Measurements from ENCODE around the gene BTN2A1. TPM values are rescaled to one million over a fixed set of nuclear protein-coding genes. Genes with fewer than 3 reads are reported as not detected.
"Not testable (repeated sequence)": the region's sequence is repeated elsewhere in the genome, so short reads cannot be mapped to it uniquely, and the experiment has no call there.

The BTN2A1 gene
- total RNA-seq, 4 donors from 2014 or later, result 15.3 to 35.8 (median 20.7) TPM

GRCh38 chr6:26459023-26459810, 1.5 kb downstream of the BTN2A1 start:
- peak overlapping the region in 2 of 4 donors; percentile 79 to 98 for H3K4me3 ChIP-seq
- H3K27me3 ChIP-seq, result no peaks in the 10 kb centered on the region
- WGBS, 2 donors (ENCODE audit: low coverage in 1 of 2), result 82 to 84% methylated on average over 8 to 16 of the region's 16 CpGs
- intact Hi-C loops (cut with DNase I; ENCODE audit: low total_unique reads) (no loop called here), in situ Hi-C loops (cut with MboI; ENCODE audit: low pct_ligation_motif_present in 1 of 4, low pct_unique_long_range_greater_than_20kb in 1 of 4, low sequenced_read_pairs in 3 of 4) (loop anchor here in 1 of 4 donors (25.0 kb wide), 1 partner anchor 97 kb away; the partner anchor contains the start of gene BTN3A2)
- H3K27ac ChIP-seq, result peak overlapping the region in 2 of 4 donors; percentile 98
- peaks cover 28 to 48% (median 34%) of the 10 kb centered on the region in 4 donors for H3K4me1 ChIP-seq
- no peak for TF ChIP-seq POLR2A (IDR thresholded peaks at IDR 0.05)
- no peak for TF ChIP-seq EP300 (IDR thresholded peaks at IDR 0.05; ENCODE audit: low read depth)
- TF ChIP-seq POLR2AphosphoS5 (IDR thresholded peaks at IDR 0.05), result no peak
- TF ChIP-seq CTCF (IDR thresholded peaks at IDR 0.05), result no peak
- no peak for DNase-seq
- H3K9me3 ChIP-seq, result no peaks in the 10 kb centered on the region
- peaks cover 0 to 24% (median 12%) of the 10 kb centered on the region in 4 donors for H3K36me3 ChIP-seq

- intact Hi-C loops (cut with DNase I; ENCODE audit: low total_unique reads); H3K27me3 ChIP-seq; H3K9me3 ChIP-seq; H3K27ac ChIP-seq; DNase-seq: not testable (repeated sequence)
- 75 to 90% methylated on average over 5 of the region's 5 CpGs for WGBS, 2 donors (ENCODE audit: low coverage in 1 of 2)
- Histone ChIP-seq H3K36me3 (peaks cover 0 to 45% (median 22%) of the 10 kb centered on the region in 4 donors), H3K4me3 (peak overlapping the region in 1 of 4 donors; percentile 15), H3K4me1 (peaks cover 28 to 48% (median 34%) of the 10 kb centered on the region in 4 donors)
- in situ Hi-C loops (cut with MboI; ENCODE audit: low pct_ligation_motif_present in 1 of 4, low pct_unique_long_range_greater_than_20kb in 1 of 4, low sequenced_read_pairs in 3 of 4), result loop anchor here in 1 of 4 donors (25.0 kb wide), 1 partner anchor 99 kb away; the partner anchor contains the start of gene BTN3A2
These were observed 3.6 kb downstream of the BTN2A1 start for GRCh38 chr6:26461353-26461752.

GRCh38 chr6:26464014-26464413, 6.3 kb downstream of the BTN2A1 start:
- Histone ChIP-seq H3K27me3 (no peaks in the 10 kb centered on the region), H3K9me3 (no peaks in the 10 kb centered on the region), H3K27ac (no peak overlapping the region), H3K4me1 (peaks cover 21 to 36% (median 25%) of the 10 kb centered on the region in 4 donors), H3K36me3 (peaks cover 0 to 70% (median 34%) of the 10 kb centered on the region in 4 donors), H3K4me3 (no peak overlapping the region)
- no peak for DNase-seq
- intact Hi-C loops (cut with DNase I; ENCODE audit: low total_unique reads) (no loop called here), in situ Hi-C loops (cut with MboI; ENCODE audit: low pct_ligation_motif_present in 1 of 4, low pct_unique_long_range_greater_than_20kb in 1 of 4, low sequenced_read_pairs in 3 of 4) (loop anchor here in 1 of 4 donors (25.0 kb wide), 1 partner anchor 102 kb away; the partner anchor contains the start of gene BTN3A2)
- TF ChIP-seq POLR2A (IDR thresholded peaks at IDR 0.05) (no peak), CTCF (IDR thresholded peaks at IDR 0.05) (no peak), EP300 (IDR thresholded peaks at IDR 0.05; ENCODE audit: low read depth) (no peak), POLR2AphosphoS5 (IDR thresholded peaks at IDR 0.05) (no peak)
- WGBS, 2 donors (ENCODE audit: low coverage in 1 of 2), result 79 to 95% methylated on average over 2 to 4 of the region's 4 CpGs

- in situ Hi-C loops (cut with MboI; ENCODE audit: low pct_ligation_motif_present in 1 of 4, low pct_unique_long_range_greater_than_20kb in 1 of 4, low sequenced_read_pairs in 3 of 4) (loop anchor here in 1 of 4 donors (25.0 kb wide), 1 partner anchor 102 kb away; the partner anchor contains the start of gene BTN3A2), intact Hi-C loops (cut with DNase I; ENCODE audit: low total_unique reads) (no loop called here)
- Histone ChIP-seq H3K27ac (no peak overlapping the region), H3K36me3 (peaks cover 0 to 75% (median 34%) of the 10 kb centered on the region in 4 donors), H3K4me1 (peaks cover 15 to 30% (median 20%) of the 10 kb centered on the region in 4 donors), H3K27me3 (no peaks in the 10 kb centered on the region), H3K9me3 (no peaks in the 10 kb centered on the region), H3K4me3 (no peak overlapping the region)
- 94% methylated on average over 4 to 7 of the region's 7 CpGs for WGBS, 2 donors (ENCODE audit: low coverage in 1 of 2)
- DNase-seq, result no peak
- TF ChIP-seq EP300 (IDR thresholded peaks at IDR 0.05; ENCODE audit: low read depth) (no peak), POLR2AphosphoS5 (IDR thresholded peaks at IDR 0.05) (no peak), CTCF (IDR thresholded peaks at IDR 0.05) (no peak), POLR2A (IDR thresholded peaks at IDR 0.05) (no peak)
These were observed 6.8 kb downstream of the BTN2A1 start for GRCh38 chr6:26464416-26465131.

All from transverse colon (tissue), 4 donors.